ENCODE measurements around the gene EGFL8.
A peak's percentile ranks its signal among the peaks of the same experiment; 100 is the strongest.

Gene EGFL8

GRCh38 chr6:32168807-32169591 lies 4.6 kb downstream of the EGFL8 start:
- no peak for DNase-seq

DNA sequence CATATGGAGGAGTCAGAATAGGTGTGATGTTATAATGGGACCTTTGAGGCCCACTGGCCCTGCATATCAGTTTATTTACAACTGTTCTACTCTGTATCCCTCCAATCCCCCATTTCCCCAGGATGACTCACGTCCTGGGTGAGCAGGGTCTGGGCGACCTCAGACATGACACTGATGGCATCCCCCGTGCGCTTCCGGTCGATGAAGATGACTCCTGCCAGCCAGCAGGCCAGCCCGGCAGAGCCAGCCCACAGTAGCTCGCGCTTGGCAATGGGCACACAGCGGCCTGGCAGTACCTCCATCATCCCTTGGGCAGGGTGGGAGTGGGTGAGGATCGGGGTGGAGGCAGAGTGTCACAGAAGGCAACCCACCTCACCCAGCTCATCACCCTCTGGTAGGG lies 5.9 kb downstream of the EGFL8 start:
- DNase-seq = no peak

GRCh38 chr6:32171234-32171633 lies 6.8 kb downstream of the EGFL8 start:
- DNase-seq = no peak

- no peak for DNase-seq
Observed at GRCh38 chr6:32173051-32173727, 8.8 kb downstream of the EGFL8 start.

- DNase-seq = no peak
Observed at GRCh38 chr6:32174416-32174815, 10.0 kb downstream of the EGFL8 start.

GRCh38 chr6:32175322-32175710 lies 10.9 kb downstream of the EGFL8 start:
- no peak for DNase-seq

DNA sequence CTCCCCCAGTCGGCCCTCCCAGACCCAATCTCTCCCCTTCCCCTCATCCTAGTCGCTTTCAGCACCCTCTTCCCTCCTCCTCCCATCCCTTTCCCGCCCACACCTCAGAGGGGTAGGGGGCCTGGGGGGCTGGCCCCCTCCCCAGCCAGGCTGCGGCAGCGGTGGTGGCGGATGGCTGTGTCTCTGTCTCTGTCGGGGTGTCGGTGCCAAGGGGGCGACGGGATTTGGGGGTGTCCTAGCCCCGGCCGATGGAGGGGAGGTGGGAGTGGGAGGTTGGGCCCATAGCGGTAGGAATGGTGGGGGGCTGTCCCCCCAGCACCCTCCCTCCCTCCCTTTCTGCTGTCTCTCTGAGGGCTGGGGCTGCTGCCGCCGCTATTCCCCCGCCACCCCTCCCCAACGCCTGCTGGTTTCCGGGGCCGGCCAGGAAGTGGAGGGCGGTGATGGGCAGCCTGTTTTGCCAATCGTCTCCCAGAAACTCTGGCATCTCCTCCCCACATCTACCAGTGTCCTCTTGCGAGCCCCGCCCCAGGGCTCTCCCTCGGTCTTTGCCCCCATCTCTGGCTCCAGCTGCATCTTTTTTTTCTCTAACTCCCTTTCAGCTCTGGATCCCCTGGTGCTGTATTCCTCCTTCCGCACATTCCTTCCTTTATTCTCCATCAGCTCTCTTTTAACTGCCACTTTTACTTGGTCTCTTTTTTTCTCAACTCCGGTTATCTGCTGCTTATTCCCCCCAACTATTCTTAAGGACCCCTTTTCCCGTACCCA lies 11.5 kb downstream of the EGFL8 start, which contains the start of gene AGPAT1:
TSS of gene AGPAT1 (minus strand) at position 374 of the 765 bp plus-strand sequence. CDS start 4,588 bp downstream, outside the sequence.
- peak; percentile 37 to 98 (median 95) for DNase-seq

DNA sequence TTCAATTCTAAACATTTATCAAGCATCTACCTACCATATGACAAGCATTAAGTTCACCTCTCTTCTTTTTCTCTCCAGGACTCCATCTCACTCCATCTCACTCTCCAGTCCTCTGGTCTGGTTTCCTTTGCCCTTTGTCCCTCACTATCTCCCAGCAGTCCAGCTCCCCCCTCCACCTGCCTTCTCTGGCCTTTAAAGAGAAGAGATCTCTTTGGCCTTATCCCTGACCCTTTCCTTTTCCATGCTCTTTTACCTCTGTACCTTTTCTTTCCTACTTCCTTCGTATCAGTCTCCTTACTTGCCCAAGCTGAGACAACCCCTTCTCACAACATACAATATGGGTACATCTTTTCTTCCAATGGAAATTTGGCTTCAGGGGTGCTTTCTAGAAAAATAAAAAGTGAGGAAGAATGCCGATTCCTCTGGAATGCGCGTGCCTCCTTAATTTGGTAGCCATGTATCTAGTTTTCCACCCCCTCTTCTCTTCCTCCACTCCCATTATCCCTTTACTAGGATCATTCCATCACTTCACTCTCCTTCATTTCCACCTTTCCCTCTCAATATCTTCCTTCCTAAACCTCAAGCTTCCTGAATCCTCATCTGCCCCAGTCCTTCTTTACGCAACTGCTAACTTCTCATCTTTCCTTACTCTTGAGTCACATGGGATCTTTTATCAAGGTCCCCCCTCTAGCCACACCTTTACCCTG lies 12.2 kb downstream of the EGFL8 start:
- DNase-seq = no peak

GRCh38 chr6:32177183-32177787 lies 12.9 kb downstream of the EGFL8 start:
- peak in 3 of 14 donors; percentile 54 to 75 (median 65) for DNase-seq

GRCh38 chr6:32177788-32178546 lies 13.6 kb downstream of the EGFL8 start, which contains the start of gene RNF5:
TSS of gene RNF5 (plus strand) at chr6:32178405. CDS start at chr6:32178512, 107 bp downstream.
- peak; percentile 70 to 100 (median 98) for DNase-seq

DNA sequence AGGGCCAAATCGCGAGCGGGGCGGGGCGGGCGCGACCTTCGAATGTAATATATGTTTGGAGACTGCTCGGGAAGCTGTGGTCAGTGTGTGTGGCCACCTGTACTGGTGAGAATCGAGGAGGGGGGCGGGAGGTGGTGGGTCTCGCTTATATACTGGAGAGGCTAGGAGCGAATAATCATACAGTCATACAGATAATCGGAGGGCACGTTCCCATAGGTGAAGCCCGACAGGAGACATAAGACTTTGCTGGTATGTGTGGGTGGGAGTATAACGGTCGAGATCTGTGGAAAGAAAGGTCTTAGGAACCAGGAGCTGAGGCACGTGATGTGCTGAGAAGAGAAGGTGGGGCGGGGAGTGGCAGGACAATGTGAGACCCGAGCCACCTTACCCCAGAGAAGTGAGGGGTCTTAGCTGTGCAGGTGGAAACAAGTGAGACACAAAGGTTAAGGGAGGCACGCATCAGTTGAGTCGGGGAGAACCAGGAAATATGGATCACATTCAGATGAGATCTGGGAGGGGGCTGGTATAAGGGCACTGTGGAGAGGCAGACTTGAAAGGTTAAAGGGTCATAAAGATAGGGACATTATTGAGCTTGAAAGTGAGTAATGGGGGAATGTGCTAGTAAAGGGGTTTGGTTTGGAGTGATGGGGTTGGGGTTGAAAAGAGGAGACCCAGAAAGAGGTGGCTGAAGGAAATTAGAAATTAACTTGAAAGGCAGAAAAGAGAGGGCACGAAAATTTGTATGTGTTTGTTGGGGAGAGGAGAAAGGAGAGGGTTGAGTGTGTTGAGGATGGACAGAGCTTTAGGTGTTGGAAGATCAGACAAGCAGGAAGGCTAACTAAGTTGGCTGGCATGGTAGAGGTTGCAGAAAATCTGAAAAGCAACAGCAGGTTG lies 14.4 kb downstream of the EGFL8 start:
- DNase-seq = no peak

GRCh38 chr6:32179766-32180405 lies 15.5 kb downstream of the EGFL8 start:
- DNase-seq = no peak

DNA sequence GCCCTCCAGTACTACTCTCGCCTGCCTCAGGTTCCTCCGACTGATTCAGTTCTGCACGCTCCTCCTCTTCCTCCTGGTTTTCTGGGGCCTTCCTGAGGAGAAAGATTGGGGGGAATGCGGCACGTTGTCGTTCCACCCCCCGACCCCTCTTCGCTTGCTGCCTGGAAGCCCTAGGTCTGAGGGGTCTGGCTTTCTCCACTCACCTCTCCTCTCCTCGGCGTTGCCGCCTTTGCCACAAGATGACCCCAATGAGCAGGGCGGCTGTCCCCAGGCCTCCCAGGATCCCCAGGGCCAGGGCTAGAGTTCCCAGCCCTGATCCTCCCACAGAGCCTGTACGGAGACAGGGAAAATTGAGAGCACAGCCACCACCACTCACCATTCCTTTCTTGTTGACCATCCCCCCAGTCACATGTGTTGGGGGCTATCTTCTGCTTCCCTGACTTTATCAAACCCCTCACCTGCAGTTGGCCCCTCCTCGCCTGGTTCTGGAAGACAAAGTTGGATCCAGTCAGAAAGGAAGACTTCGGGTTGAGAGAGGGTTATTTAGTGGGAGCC lies 16.8 kb downstream of the EGFL8 start:
- DNase-seq = no peak

- no peak for DNase-seq
Observed at GRCh38 chr6:32181915-32182529, 17.6 kb downstream of the EGFL8 start.

DNA sequence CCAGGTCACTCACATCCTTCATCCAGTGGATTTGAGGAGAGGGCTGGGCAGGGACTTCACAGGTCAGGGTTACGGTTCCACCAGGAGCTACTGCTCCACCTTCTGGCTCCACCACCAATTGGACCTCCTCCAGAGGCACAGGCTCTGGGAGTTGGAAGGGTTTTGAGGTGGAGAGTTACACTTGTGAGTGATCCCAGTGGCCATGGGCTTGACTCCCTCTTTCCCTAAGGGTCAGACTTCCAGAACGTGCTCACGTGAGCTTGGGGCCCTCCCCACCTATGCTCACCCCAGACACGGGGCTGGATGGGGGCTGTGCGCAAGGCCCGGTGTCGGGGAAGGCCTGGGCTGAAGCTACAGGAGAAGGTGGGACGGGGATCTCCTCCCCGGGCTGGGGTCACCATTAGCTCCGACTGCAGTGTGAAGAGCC lies 18.2 kb downstream of the EGFL8 start:
- DNase-seq = no peak

GRCh38 chr6:32183030-32183429 lies 18.6 kb downstream of the EGFL8 start:
- no peak for DNase-seq

GRCh38 chr6:32183483-32184083 lies 19.2 kb downstream of the EGFL8 start:
- no peak for DNase-seq

DNA sequence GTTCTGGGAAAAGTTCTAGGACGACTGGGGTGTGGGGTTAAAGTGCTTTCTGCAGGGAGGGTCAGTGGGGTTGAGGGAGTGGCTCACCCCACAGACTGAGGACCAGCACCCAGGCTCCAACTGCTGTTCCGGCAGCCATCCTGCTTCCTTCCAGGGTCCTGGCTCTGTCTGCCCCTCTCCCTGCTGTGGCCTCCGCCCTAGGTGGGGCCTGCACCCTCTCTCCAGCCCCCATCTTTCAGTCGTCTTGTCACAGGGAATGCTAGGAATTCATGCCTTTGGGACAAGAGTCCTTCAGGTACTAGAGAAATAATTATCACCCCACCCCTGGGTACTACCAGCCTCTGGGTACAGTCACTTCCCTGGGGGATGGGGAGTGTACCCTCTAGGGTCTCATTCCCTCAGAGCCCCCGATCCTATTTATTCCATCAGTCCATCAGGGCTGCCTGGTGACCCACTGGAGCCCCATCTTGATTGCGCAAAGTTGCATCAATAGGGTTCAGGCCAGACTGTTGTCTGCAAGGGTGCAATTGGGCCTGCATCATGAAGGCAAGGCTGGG lies 19.8 kb downstream of the EGFL8 start, which contains the start of gene AGER:
TSS of gene AGER (minus strand) at position 170 of the 557 bp plus-strand sequence. CDS start at position 139, 31 bp downstream.
- no peak for DNase-seq
